T-helper 2 cell treated with Interferon-gamma antibody and Interleukin-4, amounts not matched to agents 5 μg/mL and 100 μg/mL, for 36 hours (primary cell): Measurements from ENCODE around the gene KLF7.

Source experiments
- DNase-seq: peaks from one replicate; pipeline ENCODE4 v3.0.0; 2021; ENCODE audit warnings: low spot score
- H3K27ac Mint-ChIP-seq: one replicate; pipeline ENCODE4 v1.8.0; 2021; ENCODE audit warnings: mild to moderate bottlenecking, mixed read lengths
- H3K27me3 Mint-ChIP-seq: one replicate; pipeline ENCODE4 v1.8.0; 2021; ENCODE audit warnings: low read depth, mixed read lengths
- H3K36me3 Mint-ChIP-seq: one replicate; pipeline ENCODE4 v1.8.0; 2021; ENCODE audit warnings: low read depth, mixed read lengths
- H3K4me1 Mint-ChIP-seq: one replicate; pipeline ENCODE4 v1.8.0; 2021; ENCODE audit warnings: low read depth, mixed read lengths
- H3K4me3 Mint-ChIP-seq: one replicate; pipeline ENCODE4 v1.8.0; 2022; ENCODE audit warnings: mild to moderate bottlenecking, moderate library complexity, mixed read lengths
- H3K9me3 Mint-ChIP-seq: one replicate; pipeline ENCODE4 v1.8.0; 2021; ENCODE audit warnings: mixed read lengths

The KLF7 gene

DNA sequence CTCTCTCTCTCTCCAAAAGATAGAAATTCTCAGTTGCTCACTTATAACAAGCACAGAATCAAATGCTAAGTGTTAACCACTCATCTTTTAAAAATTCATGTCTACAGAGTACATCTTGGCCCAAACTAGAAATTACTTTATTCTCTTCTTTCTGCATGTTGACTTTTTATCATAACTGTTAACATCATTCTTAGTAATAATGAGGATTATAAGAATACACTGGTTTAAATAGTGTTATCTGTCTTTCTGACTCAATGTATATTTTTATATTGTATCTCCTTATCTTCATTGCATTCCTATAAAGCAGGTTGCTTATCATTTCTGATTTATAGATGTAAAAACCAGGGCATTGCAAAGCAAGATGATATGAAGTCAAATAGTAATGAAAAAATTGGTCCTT is 17.8 kb upstream of the KLF7 start:
- H3K4me1 Mint-ChIP-seq, result peaks cover 2% of the 10 kb centered on the region
- H3K27me3 Mint-ChIP-seq, result no peaks in the 10 kb centered on the region
- peaks cover 4% of the 10 kb centered on the region for H3K36me3 Mint-ChIP-seq
- H3K4me3 Mint-ChIP-seq, result no peak overlapping the region
- DNase-seq, result no peak
- H3K27ac Mint-ChIP-seq, result no peak overlapping the region
- H3K9me3 Mint-ChIP-seq, result peaks cover 13% of the 10 kb centered on the region

DNA sequence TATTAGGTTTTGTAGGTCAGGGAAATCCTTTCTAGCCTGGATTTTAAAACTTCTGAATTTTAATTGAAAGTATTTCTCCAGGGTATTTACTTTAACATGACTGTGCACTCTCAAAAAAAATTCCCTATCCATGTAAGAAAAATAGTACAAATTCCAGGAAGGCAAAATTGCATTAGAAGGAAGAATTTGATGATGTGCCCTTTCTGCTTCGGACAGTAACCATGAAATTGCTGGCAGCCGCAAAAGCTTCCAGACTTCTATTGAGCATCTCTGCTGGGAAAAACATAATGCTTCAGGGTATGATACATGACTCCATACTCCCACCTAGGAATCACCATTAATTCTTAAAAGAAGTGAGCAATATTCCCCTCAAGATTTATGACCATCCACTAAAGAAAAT is 17.2 kb upstream of the KLF7 start:
- DNase-seq, result no peak
- Mint-ChIP-seq H3K4me1 (peaks cover 2% of the 10 kb centered on the region), H3K36me3 (peaks cover 4% of the 10 kb centered on the region)

DNA sequence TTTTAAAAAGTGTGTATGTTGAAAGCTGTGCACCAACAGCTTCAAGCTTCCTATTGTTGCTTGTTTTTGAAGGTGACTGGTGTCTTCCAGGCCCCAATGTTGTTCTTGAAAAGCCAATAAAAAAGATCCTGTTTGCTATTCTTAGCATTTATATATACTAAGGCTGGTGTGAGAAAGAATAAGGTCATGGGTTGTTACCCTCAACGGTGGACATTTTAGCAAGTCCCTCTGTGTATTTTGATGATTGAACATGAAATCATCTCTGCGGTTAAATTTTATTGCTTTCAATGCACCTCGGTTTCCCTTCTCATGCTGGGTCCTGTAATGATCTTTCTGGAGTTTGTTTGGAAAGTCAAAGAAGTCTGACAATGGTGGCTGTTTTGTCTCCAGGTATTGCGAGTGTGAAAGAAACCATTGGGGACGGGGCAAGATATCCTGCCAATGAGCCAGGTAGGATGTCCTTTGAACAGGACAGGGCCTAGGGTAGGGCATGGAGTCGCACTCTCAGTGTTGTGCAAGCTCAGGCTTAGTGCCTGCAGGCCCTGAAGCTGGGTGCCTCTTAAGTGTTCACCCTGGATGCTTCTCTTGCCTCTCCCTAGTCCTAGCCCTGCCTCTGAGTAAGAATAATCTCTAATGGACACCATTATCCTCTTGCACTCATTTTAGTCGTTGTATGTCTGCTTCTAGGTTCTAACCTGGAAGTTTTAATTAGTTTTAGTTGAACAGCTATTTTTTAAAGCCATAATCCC is 16.0 kb upstream of the KLF7 start:
- no peaks in the 10 kb centered on the region for H3K9me3 Mint-ChIP-seq
- H3K4me1 Mint-ChIP-seq, result peaks cover 2% of the 10 kb centered on the region
- no peaks in the 10 kb centered on the region for H3K36me3 Mint-ChIP-seq
- peaks cover 2% of the 10 kb centered on the region for H3K27me3 Mint-ChIP-seq
- DNase-seq, result no peak
- no peak overlapping the region for H3K4me3 Mint-ChIP-seq
- no peak overlapping the region for H3K27ac Mint-ChIP-seq

More for the DNA sequence above, 17.2 kb upstream of the KLF7 start:
- Mint-ChIP-seq H3K27me3 (no peaks in the 10 kb centered on the region), H3K9me3 (peaks cover 11% of the 10 kb centered on the region), H3K4me3 (no peak overlapping the region), H3K27ac (no peak overlapping the region)

DNA sequence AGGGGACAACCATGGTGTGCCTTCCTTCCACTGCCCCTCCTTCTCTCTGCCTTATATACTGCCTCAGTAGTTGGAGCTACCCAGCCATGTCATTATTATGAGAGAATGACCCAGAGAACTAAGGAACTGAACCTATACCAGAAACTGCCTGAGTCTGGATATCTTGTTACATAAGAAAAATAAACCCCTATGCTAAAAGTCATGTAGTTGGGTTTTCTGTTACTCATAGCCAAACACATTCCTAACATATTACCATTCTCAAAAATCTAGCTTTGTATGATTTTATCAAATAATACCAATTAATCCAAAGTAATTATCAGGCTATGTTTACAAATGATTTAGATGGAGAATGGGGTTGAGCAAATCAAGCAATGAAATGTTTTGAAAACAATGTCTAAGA is 15.0 kb upstream of the KLF7 start:
- H3K36me3 Mint-ChIP-seq, result no peaks in the 10 kb centered on the region
- H3K27ac Mint-ChIP-seq, result no peak overlapping the region
- peaks cover 2% of the 10 kb centered on the region for H3K4me1 Mint-ChIP-seq
- no peak for DNase-seq
- no peaks in the 10 kb centered on the region for H3K9me3 Mint-ChIP-seq
- no peak overlapping the region for H3K4me3 Mint-ChIP-seq
- H3K27me3 Mint-ChIP-seq, result peaks cover 2% of the 10 kb centered on the region

DNA sequence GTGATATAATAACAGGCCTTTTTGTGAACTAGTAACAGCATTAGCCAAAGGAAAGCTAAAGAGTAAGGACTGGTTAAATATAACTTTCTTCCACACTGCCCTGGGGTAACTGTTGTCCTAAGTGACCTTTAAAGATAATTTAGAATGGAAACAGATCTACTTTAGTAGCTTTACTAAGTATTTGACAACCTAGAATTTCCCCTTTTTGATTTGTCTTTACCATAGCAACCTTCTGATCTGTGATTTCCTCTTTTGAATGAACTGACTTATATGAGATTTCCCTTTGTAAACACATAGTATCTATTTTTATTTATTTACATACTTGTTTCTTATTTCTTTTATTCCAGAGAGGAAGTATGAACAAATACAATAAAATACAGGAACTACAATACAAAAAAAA is 10.5 kb upstream of the KLF7 start:
- peaks cover 4% of the 10 kb centered on the region for H3K4me1 Mint-ChIP-seq
- H3K27ac Mint-ChIP-seq, result no peak overlapping the region
- no peaks in the 10 kb centered on the region for H3K9me3 Mint-ChIP-seq
- H3K27me3 Mint-ChIP-seq, result peaks cover 2% of the 10 kb centered on the region
- no peak for DNase-seq
- H3K4me3 Mint-ChIP-seq, result no peak overlapping the region
- no peaks in the 10 kb centered on the region for H3K36me3 Mint-ChIP-seq

DNA sequence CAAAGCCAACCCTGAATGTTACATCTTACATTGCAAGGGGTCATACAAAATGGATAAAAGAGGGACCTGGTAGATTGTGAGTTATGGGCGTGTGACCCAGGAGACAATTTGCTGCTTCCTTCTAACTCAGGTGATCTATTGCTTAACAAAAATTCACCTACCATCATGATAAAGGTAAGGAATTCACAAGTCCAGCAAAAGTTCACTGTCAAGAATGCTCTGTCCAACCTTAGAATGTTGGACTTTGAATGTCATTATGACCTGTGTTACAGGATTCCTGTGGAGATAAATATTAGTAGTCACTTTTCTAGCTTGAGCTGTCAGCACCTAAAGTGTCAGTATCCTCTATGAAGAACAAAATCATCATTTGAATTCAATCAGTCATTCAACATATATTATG is 7.9 kb upstream of the KLF7 start:
- H3K4me1 Mint-ChIP-seq, result peaks cover 2% of the 10 kb centered on the region
- H3K27ac Mint-ChIP-seq, result no peak overlapping the region
- H3K27me3 Mint-ChIP-seq, result peaks cover 2% of the 10 kb centered on the region
- no peaks in the 10 kb centered on the region for H3K9me3 Mint-ChIP-seq
- no peaks in the 10 kb centered on the region for H3K36me3 Mint-ChIP-seq
- DNase-seq, result no peak
- no peak overlapping the region for H3K4me3 Mint-ChIP-seq

DNA sequence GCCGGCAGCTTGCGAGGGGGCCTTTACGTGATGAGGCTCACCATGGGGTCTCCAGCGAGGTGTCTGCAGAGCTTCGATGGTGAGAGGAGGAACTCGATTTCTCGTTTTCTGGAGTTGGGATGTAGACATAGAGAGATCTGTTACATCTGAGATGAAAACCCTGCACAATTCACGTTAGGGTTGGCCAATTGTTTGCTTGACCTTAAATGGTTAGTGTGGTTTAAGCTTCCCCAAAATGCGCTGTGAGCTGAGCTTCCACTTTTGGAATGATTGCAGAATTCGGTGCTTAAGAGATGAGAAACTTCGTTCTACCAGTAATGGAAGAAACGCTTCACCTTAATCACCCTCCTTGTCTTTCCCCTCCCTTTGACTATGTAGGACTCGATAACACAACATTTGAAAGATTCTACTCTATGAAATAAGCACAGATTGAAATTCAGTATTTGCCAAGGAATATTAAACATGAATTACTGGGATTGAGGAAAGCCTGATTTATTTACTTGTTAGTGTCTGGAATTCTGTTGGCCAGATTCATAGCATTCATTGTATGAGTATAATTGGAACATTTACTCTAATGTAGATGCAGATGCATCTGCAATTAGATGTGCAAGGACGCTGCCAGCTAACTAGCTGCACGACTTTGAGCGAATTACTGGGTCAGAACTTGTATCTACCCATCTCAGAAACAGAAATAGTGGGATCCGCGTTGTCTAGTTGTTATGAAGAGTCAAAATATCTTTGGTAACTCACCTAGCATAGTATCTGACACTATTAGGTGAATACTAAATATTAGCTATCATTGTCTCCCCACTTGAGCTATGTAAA is 1.6 kb upstream of the KLF7 start:
- Mint-ChIP-seq H3K4me1 (peaks cover 26% of the 10 kb centered on the region), H3K4me3 (peak overlapping the region; percentile 97), H3K27me3 (no peaks in the 10 kb centered on the region), H3K36me3 (peaks cover 3% of the 10 kb centered on the region), H3K27ac (peak overlapping the region; percentile 91), H3K9me3 (no peaks in the 10 kb centered on the region)
- peak; percentile 42 for DNase-seq

DNA sequence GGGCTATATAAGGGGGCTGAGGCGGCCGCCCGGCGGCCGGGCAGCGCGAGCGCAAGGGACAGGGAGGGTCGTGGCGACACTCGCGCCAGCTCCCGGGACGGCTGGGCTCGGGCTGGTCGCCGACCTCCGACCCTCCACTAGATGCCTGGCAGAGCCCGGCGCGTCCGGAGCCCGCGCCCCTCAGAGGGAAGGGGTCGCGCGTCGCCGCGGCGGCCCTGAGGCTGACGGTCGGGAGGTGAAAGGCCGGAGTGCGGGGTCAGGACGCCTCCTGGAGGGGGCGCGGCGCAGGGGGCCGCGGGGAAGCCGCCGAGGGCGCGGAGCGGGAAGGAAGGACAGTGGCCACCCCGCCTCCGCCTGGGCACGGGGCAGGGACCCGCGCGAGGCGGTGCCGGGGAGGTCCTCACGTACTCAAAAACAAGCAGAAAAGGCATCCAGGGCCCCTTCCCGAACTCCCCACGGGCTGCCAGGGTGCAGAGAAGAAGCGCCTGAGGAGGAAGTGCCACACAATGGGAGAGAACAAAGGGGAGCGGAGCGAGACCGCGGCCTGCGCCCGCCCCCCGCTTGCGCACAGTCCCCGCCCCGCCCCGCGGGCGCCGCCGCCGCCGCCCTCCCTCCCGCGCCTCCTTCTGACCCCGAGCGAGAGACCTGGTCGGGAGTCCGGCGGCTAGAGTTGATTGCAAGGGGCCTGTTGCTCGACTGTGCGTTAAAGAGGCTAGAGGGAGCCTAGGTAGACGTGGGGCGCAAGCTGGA is 776 bp upstream of the KLF7 start:
- Mint-ChIP-seq H3K4me3 (peak overlapping the region; percentile 97), H3K4me1 (peaks cover 28% of the 10 kb centered on the region), H3K27ac (peak overlapping the region; percentile 96), H3K27me3 (no peaks in the 10 kb centered on the region), H3K36me3 (peaks cover 8% of the 10 kb centered on the region), H3K9me3 (no peaks in the 10 kb centered on the region)
- peak; percentile 53 for DNase-seq

DNA sequence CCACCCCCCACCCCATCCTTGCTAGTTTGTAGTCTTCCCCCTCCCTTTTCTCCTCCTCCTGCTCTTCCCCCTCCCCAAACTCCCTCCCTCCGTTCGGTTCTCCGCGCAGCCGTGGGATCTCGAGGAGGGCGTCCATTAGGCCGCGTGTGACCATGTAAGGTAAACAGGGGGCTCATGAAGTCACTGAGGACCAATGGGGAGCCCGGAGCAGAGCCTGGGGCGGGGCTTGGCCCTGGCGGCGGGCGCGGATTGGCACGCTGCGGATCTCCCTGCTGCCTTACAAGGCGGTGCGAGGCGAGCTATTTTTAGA is 246 bp upstream of the KLF7 start:
- peak overlapping the region; percentile 97 for H3K4me3 Mint-ChIP-seq
- peak; percentile 99 for DNase-seq
- peak overlapping the region; percentile 96 for H3K27ac Mint-ChIP-seq
- no peaks in the 10 kb centered on the region for H3K27me3 Mint-ChIP-seq
- peaks cover 13% of the 10 kb centered on the region for H3K36me3 Mint-ChIP-seq
- H3K4me1 Mint-ChIP-seq, result peaks cover 34% of the 10 kb centered on the region
- H3K9me3 Mint-ChIP-seq, result no peaks in the 10 kb centered on the region

DNA sequence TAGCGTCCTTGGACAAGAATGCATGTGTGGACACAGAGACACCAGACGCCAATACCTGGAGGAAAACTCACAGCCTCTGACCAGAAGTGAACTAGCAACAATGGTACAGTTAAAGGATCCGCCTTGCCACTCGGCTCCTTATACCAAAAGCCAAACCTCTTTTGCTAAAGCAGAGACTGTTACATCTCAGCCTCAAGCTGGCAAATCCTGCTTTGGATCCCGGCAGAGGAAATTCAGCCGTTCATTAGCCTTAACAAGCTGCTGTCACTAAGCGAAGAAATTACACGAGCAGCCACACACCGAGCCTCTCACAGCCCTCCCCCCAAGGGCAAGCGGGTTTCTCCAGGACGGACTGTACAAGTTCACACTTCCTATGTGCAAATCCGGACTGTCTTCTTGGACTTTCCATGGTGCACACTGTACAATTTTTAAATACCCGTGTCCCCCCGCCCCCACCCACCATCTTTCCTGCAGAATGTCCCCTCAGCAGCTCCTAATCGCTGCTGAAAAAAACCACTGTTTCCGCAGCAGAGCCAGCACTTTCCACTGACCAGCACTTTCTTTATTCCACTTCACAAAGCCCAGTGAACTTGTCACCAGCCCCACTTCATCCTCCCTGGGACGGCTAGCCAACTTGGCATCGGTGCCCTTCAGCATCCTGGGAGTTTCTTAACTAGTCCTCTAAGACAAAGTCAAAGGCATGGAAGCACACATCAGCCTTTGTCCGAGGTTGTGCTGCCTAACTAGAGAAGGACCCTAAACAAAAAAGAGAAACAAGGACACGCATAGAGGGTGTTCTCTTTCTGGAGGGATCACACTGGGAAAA is 1.5 kb downstream of the KLF7 start:
- Mint-ChIP-seq H3K9me3 (no peaks in the 10 kb centered on the region), H3K27ac (peak overlapping the region; percentile 96), H3K4me3 (peak overlapping the region; percentile 97), H3K4me1 (peaks cover 37% of the 10 kb centered on the region), H3K27me3 (no peaks in the 10 kb centered on the region), H3K36me3 (peaks cover 15% of the 10 kb centered on the region)
- peak; percentile 25 for DNase-seq

DNA sequence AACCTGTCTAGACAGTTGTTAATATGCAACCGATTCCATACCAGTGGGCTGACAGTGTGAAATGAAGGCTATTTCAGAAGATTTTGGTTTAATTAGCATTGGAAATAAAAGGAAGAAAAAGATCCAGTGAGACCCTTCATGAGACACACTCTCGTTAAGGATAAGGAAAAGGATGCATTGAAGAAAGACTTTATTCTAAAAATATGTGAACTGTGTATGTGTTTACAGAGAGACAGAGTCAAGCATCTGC is 2.1 kb downstream of the KLF7 start:
- Mint-ChIP-seq H3K27ac (peak overlapping the region; percentile 50), H3K27me3 (no peaks in the 10 kb centered on the region), H3K36me3 (peaks cover 16% of the 10 kb centered on the region), H3K4me1 (peaks cover 37% of the 10 kb centered on the region), H3K9me3 (no peaks in the 10 kb centered on the region), H3K4me3 (peak overlapping the region; percentile 97)
- no peak for DNase-seq

DNA sequence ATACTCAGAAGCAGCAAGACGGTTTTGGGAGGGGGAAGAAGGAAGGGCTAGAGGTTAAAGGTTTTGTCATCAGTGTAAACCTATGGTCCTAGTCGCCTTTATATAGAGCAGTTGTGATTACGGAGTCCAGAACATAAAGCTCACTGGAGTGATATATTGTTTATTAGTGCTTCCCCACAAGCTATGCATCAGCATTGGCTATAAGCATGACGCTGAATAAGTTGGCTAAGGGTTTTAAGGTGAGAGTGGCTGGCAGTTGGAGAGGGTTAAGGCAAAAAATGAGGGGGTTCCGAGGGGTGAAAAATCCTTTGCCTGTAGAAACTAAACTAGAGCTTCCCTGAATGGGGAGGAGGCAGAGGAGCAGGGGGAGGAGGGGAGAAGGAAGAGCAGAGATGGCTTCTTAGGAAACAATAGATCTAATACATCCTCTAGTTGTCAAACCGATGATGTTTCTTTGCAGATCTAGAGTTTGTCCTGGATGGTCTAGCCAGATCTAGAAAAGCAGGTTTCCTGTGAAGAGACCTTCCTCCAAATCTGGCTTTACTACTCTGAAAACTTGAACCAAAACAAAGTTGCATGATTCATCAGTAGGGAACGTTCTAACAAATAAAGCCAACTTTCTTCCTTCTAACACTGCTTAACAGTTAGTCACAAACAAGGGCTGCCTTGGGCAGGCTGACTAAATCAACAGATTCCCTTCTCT is 2.5 kb downstream of the KLF7 start:
- peak overlapping the region; percentile 50 for H3K27ac Mint-ChIP-seq

DNA sequence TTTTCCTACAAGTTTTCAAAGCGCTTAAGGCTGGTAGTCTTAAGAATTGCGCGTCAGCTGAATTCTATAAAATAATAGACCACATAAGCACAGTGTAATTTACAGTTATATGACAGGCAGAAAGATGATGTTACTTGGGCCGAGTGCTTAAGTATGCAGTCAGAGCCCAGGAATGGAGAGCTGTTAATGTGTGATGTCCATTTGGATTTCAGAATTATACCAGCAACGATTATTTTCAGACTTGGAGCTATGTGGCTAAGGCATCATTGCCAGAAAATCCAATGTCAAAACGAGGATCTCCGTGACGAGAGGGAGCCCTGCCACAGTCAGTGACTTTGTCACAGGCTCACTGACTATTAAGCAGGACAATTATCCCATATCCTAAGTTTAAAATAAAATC is 3.4 kb downstream of the KLF7 start:
- Mint-ChIP-seq H3K9me3 (no peaks in the 10 kb centered on the region), H3K4me3 (peak overlapping the region; percentile 97), H3K36me3 (peaks cover 29% of the 10 kb centered on the region), H3K4me1 (peaks cover 39% of the 10 kb centered on the region), H3K27me3 (no peaks in the 10 kb centered on the region), H3K27ac (no peak overlapping the region)
- DNase-seq, result no peak

More for the DNA sequence above, 2.5 kb downstream of the KLF7 start:
- Mint-ChIP-seq H3K4me3 (peak overlapping the region; percentile 97), H3K36me3 (peaks cover 20% of the 10 kb centered on the region), H3K9me3 (no peaks in the 10 kb centered on the region), H3K27me3 (no peaks in the 10 kb centered on the region), H3K4me1 (peaks cover 39% of the 10 kb centered on the region)
- peak; percentile 27 for DNase-seq
